HG02885 (cell line): ENCODE measurements around the gene EIF2S1.
A peak's percentile ranks its signal among the peaks of the same experiment; 100 is the strongest.
"Not testable (repeated sequence)": the region's sequence is repeated elsewhere in the genome, so short reads cannot be mapped to it uniquely, and the experiment has no call there.

ENCODE experiments used
- ATAC-seq: cut with Tn5 transposase; IDR thresholded peaks from one replicate; pipeline ENCODE4 v1.9.1; 2021; ENCODE audit warnings: mild to moderate bottlenecking; ENCODE audit not compliant: unreplicated experiment, poor library complexity

The EIF2S1 gene

GRCh38 chr14:67409461-67409860, 49.3 kb downstream of the EIF2S1 start:
- no peak for ATAC-seq

- no peak for ATAC-seq
Observed at GRCh38 chr14:67410313-67410712, 50.2 kb downstream of the EIF2S1 start.

GRCh38 chr14:67411370-67411769, 51.2 kb downstream of the EIF2S1 start:
- ATAC-seq = no peak

- no peak for ATAC-seq
Observed at GRCh38 chr14:67411820-67412421, 51.8 kb downstream of the EIF2S1 start, which contains the start of gene PLEK2. Gene PLEK2, minus strand, starts transcription at chr14:67412165. Its CDS starts 106 bp downstream, at chr14:67412059.

GRCh38 chr14:67413806-67414769, 54.0 kb downstream of the EIF2S1 start:
- ATAC-seq = no peak

- ATAC-seq = not testable (repeated sequence)
Observed at GRCh38 chr14:67415610-67416009, 55.5 kb downstream of the EIF2S1 start.

GRCh38 chr14:67416085-67416484, 56.0 kb downstream of the EIF2S1 start:
- no peak for ATAC-seq

- no peak for ATAC-seq
Observed at GRCh38 chr14:67416810-67417209, 56.7 kb downstream of the EIF2S1 start.

GRCh38 chr14:67417633-67418032, 57.5 kb downstream of the EIF2S1 start:
- ATAC-seq = no peak

GRCh38 chr14:67418401-67419191, 58.5 kb downstream of the EIF2S1 start:
- no peak for ATAC-seq

- peak; percentile 44 for ATAC-seq
Observed at GRCh38 chr14:67420102-67420739, 60.1 kb downstream of the EIF2S1 start.

GRCh38 chr14:67421356-67422224, 61.5 kb downstream of the EIF2S1 start:
- no peak for ATAC-seq

- ATAC-seq = no peak
Observed at GRCh38 chr14:67423424-67423823, 63.3 kb downstream of the EIF2S1 start.

GRCh38 chr14:67424539-67424938, 64.4 kb downstream of the EIF2S1 start:
- no peak for ATAC-seq

GRCh38 chr14:67425608-67426007, 65.5 kb downstream of the EIF2S1 start:
- no peak for ATAC-seq

GRCh38 chr14:67426161-67426560, 66.0 kb downstream of the EIF2S1 start:
- no peak for ATAC-seq

GRCh38 chr14:67426983-67427606, 67.0 kb downstream of the EIF2S1 start:
- ATAC-seq = no peak

GRCh38 chr14:67428501-67429031, 68.4 kb downstream of the EIF2S1 start:
- no peak for ATAC-seq
